Non-pigmented ciliary epithelial cell (primary cell): Measurements from ENCODE around the gene SYK.

Experiments
- DNase-seq: peaks from one replicate; pipeline ENCODE4 v3.0.0-alpha.2; 2010; ENCODE audit warnings: low read depth

Gene SYK

GRCh38 chr9:90946982-90947381 is 145.4 kb downstream of the SYK start:
- DNase-seq = no peak
